ENCODE measurements around the gene B4GALT2.

The B4GALT2 gene

GRCh38 chr1:43962324-43962723 lies 16.7 kb upstream of the B4GALT2 start:
- Histone ChIP-seq H3K4me3 (ENCODE audit: low read depth in 1 of 2, low read length in 1 of 2) (no peak overlapping the region), H3K27ac (no peak overlapping the region), H3K27me3 (no peaks in the 10 kb centered on the region), H3K36me3 (peaks cover 58% of the 10 kb centered on the region), H3K9me3 (no peaks in the 10 kb centered on the region), H3K4me1 (ENCODE audit: control insufficient read depth in 1 of 2, insufficient read depth in 1 of 2, low read depth in 1 of 2, low read length in 1 of 2) (peaks cover 21 to 35% of the 10 kb centered on the region in 2 experiments)
- TF ChIP-seq CTCF (IDR thresholded peaks at IDR 0.05) = no peak

- no peak for TF ChIP-seq CTCF (IDR thresholded peaks at IDR 0.05)
- Histone ChIP-seq H3K36me3 (peaks cover 54% of the 10 kb centered on the region), H3K4me1 (ENCODE audit: control insufficient read depth in 1 of 2, insufficient read depth in 1 of 2, low read depth in 1 of 2, low read length in 1 of 2) (peaks cover 16 to 28% of the 10 kb centered on the region in 2 experiments), H3K27me3 (no peaks in the 10 kb centered on the region), H3K27ac (no peak overlapping the region), H3K9me3 (no peaks in the 10 kb centered on the region), H3K4me3 (ENCODE audit: low read depth in 1 of 2, low read length in 1 of 2) (no peak overlapping the region)
Observed at GRCh38 chr1:43963006-43963405, 16.0 kb upstream of the B4GALT2 start.

- peaks cover 49% of the 10 kb centered on the region for H3K36me3 ChIP-seq
- no peak for TF ChIP-seq CTCF (IDR thresholded peaks at IDR 0.05)
- no peak overlapping the region for H3K4me3 ChIP-seq (ENCODE audit: low read depth in 1 of 2, low read length in 1 of 2)
- H3K27ac ChIP-seq = no peak overlapping the region
- H3K27me3 ChIP-seq = no peaks in the 10 kb centered on the region
- H3K9me3 ChIP-seq = no peaks in the 10 kb centered on the region
- H3K4me1 ChIP-seq (ENCODE audit: control insufficient read depth in 1 of 2, insufficient read depth in 1 of 2, low read depth in 1 of 2, low read length in 1 of 2) = peaks cover 16 to 25% of the 10 kb centered on the region in 2 experiments
Observed at GRCh38 chr1:43963890-43964289, 15.1 kb upstream of the B4GALT2 start.

- Histone ChIP-seq H3K9me3 (no peaks in the 10 kb centered on the region), H3K4me1 (ENCODE audit: control insufficient read depth in 1 of 2, insufficient read depth in 1 of 2, low read depth in 1 of 2, low read length in 1 of 2) (peaks cover 28 to 37% of the 10 kb centered on the region in 2 experiments), H3K27ac (no peak overlapping the region), H3K4me3 (ENCODE audit: low read depth in 1 of 2, low read length in 1 of 2) (no peak overlapping the region), H3K27me3 (no peaks in the 10 kb centered on the region), H3K36me3 (peaks cover 37% of the 10 kb centered on the region)
- no peak for TF ChIP-seq CTCF (IDR thresholded peaks at IDR 0.05)
Observed at GRCh38 chr1:43965316-43965715, 13.7 kb upstream of the B4GALT2 start.

- H3K36me3 ChIP-seq = peaks cover 13% of the 10 kb centered on the region
- H3K27ac ChIP-seq = no peak overlapping the region
- no peaks in the 10 kb centered on the region for H3K9me3 ChIP-seq
- no peak overlapping the region for H3K4me3 ChIP-seq (ENCODE audit: low read depth in 1 of 2, low read length in 1 of 2)
- no peak for TF ChIP-seq CTCF (IDR thresholded peaks at IDR 0.05)
- no peaks in the 10 kb centered on the region for H3K27me3 ChIP-seq
- peaks cover 29 to 34% of the 10 kb centered on the region in 2 experiments for H3K4me1 ChIP-seq (ENCODE audit: control insufficient read depth in 1 of 2, insufficient read depth in 1 of 2, low read depth in 1 of 2, low read length in 1 of 2)
Observed at GRCh38 chr1:43968348-43968948, 10.6 kb upstream of the B4GALT2 start.
